HG02678 (cell line): ENCODE results near the gene BIRC2.
A peak's percentile ranks its signal among the peaks of the same experiment; 100 is the strongest.
"Not testable (repeated sequence)": the region's sequence is repeated elsewhere in the genome, so short reads cannot be mapped to it uniquely, and the experiment has no call there.

ENCODE experiments used
- ATAC-seq: cut with Tn5 transposase; IDR thresholded peaks from one replicate; pipeline ENCODE4 v1.9.1; 2021; ENCODE audit warnings: mild to moderate bottlenecking, moderate library complexity; ENCODE audit not compliant: unreplicated experiment

BIRC2 gene

DNA sequence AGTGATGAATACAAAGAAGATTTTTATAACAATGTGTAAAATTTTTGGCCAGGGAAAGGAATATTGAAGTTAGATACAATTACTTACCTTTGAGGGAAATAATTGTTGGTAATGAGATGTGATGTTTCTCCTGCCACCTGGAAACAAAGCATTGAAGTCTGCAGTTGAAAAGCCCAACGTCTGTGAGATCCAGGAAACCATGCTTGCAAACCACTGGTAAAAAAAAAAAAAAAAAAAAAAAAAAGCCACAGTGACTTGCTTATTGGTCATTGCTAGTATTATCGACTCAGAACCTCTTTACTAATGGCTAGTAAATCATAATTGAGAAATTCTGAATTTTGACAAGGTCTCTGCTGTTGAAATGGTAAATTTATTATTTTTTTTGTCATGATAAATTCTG, 24.5 kb upstream of the BIRC2 start:
- ATAC-seq, result no peak

DNA sequence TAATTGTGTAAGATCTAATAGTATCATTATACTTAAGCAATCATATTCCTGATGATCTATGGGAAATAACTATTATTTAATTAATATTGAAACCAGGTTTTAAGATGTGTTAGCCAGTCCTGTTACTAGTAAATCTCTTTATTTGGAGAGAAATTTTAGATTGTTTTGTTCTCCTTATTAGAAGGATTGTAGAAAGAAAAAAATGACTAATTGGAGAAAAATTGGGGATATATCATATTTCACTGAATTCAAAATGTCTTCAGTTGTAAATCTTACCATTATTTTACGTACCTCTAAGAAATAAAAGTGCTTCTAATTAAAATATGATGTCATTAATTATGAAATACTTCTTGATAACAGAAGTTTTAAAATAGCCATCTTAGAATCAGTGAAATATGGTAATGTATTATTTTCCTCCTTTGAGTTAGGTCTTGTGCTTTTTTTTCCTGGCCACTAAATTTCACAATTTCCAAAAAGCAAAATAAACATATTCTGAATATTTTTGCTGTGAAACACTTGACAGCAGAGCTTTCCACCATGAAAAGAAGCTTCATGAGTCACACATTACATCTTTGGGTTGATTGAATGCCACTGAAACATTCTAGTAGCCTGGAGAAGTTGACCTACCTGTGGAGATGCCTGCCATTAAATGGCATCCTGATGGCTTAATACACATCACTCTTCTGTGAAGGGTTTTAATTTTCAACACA, 23.3 kb upstream of the BIRC2 start:
- ATAC-seq, result no peak

- ATAC-seq, result no peak
These were observed 21.9 kb upstream of the BIRC2 start for GRCh38 chr11:102325088-102325487.

DNA sequence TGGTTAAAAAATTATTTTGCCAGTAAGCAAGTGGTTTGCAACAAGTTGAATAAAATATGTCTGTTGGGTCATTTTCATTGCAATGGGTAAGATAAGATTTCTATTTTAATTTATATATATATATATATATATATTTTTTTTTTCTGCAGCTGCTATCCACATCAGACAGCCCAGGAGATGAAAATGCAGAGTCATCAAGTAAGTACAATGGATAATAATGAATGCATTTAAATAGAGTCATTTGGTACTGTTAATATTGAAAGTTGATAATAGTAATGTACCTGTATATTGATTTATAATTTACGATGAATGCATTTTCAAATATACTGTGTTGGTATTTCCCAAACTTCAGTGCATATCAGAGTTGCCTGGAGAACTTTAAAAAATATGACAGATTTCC, 18.3 kb upstream of the BIRC2 start:
- ATAC-seq, result no peak

DNA sequence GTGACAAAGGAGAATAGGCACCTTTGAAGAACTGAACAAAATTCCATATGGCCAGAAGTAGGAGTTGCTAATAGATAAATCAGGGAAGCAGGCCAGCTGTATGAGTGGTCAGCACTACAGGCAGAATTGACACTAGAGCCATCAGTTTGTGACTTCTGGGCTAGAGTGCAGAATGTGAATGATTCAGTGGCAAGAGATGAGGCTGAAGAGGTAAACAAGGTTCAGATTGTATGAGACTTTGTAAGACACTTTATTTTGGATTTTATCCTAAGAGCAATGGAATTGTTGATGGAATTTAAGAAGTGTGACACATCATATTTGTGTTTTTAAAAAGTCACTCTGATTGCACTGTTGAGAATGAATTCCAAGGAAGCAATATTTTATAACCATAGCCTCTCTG, 16.8 kb upstream of the BIRC2 start:
- no peak for ATAC-seq

DNA sequence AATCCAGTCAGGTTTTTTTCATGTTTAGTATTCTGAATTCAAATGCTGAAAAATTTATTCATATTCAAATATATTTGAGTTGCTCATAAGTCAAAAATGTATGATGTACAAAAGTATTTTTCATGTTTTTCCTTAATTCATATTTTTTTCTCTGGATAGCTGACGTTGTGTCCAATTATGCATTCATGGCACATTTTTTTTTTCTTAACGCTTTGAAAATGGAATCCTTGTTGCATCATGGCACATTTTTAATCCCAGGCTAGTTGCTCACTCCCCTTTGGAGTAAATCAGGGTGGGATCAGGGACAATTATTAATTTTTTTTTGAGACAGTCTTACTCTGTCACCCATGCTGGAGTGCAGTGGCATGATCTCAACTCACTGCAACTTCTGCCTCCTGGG, 15.7 kb upstream of the BIRC2 start:
- no peak for ATAC-seq

DNA sequence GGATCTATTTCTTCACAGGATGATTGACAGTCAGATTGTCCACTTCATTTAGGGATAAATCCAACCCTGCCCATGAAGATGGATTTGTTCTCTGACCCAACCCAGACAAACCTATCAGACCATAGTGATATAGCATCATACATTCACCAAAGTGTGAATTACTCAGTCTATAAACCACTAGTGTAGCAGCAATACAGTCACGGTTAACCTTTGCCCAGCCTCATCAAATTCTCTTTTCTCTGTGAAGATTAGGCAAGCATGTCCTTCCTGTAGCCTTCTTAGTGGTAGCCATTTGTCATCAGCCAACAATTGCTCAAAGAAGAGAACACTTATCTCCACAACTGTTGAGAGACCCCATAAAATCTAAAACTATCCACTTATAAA, 14.4 kb upstream of the BIRC2 start:
- no peak for ATAC-seq

DNA sequence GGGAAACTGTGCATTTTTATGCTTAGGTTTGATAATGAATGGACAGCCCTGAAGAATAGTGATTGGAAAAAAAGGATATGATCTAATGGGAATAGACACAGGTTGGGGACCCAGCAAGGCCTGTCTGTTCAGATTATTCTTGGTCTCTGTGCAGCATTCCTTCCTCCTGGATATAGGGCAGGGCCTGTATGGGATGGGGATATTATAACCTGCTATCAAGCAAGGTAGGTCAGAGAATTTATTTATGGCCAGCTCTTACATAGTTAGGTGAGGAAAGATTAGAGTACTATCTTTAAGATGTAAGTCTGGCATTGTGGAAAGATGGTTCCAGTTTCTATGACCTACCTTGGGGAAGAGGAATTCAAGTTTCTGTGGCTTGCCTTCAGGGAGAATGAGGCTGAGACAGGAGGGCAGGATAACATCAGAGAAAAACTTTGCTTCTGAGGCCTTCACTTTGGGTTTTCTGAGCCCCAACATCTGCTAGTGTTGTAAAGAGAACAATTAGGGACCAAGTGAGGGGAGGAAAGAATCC, 8.5 kb upstream of the BIRC2 start:
- no peak for ATAC-seq

GRCh38 chr11:102341311-102341710, 5.7 kb upstream of the BIRC2 start:
- ATAC-seq, result not testable (repeated sequence)

GRCh38 chr11:102341844-102342318, 5.1 kb upstream of the BIRC2 start:
- peak; percentile 36 for ATAC-seq

DNA sequence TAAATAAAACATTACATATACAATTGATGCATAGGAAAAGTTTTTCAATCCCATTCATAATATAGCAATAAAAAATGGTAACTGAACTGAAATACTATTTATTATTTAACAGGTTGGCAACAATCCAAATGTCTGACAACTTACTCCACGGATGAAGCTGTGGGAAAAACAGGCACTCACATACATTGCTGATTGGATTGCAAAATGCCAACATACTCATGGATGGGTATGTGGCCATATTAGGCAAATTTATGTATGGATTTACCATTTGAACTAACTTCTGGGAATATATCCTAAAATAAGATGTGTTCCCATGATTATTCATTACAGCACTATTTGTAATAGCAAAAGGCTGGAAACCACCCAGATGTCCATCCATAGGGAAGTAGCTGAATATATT, 3.2 kb upstream of the BIRC2 start:
- no peak for ATAC-seq

GRCh38 chr11:102345904-102346303, 1.1 kb upstream of the BIRC2 start:
- peak; percentile 14 for ATAC-seq

GRCh38 chr11:102346456-102346747, 612 bp upstream of the BIRC2 start:
- ATAC-seq, result no peak

- peak; percentile 19 for ATAC-seq
These were observed 702 bp downstream of the BIRC2 start for GRCh38 chr11:102347462-102348370.

DNA sequence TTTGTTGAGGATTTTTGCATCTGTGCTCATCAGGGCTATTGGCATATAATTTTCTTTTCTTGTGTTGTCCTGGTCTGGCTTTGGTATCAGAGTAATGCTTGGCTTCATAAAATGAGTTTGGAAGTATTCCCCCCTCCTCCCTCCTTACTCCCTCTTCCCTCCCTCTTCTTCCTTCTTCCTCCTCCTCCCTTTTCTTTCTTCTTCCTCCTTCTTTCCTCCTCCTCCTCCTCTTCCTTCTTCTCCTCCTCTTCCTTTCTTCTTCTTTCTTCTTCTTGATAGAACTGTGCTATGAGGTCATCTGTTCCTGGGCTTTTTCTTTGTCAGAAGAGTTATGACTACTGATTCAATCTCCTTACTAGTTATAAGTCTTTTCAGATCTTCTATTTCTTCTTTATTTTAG, 10.1 kb downstream of the BIRC2 start:
- no peak for ATAC-seq

- ATAC-seq, result no peak
These were observed 12.4 kb downstream of the BIRC2 start for GRCh38 chr11:102359372-102359771.

DNA sequence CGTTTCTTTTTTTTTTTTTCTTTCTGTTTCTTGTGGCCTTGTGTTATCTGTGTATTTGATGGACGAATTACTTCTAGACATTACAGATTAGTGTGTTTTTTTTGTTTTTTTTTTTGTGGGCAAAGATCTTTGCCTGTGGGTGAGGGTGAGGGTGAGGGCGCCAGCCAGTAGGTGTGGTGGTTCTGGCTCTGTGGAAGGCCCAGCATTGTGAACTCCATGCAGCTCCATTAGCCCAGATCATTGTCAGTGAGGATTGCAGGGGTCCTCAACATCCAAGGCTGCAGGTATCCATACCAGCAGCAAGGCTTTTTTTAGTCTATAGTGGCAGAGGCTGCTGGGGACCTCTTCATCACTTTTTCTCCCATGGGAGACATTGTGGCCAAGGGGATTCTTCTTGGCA, 13.7 kb downstream of the BIRC2 start:
- ATAC-seq, result no peak

DNA sequence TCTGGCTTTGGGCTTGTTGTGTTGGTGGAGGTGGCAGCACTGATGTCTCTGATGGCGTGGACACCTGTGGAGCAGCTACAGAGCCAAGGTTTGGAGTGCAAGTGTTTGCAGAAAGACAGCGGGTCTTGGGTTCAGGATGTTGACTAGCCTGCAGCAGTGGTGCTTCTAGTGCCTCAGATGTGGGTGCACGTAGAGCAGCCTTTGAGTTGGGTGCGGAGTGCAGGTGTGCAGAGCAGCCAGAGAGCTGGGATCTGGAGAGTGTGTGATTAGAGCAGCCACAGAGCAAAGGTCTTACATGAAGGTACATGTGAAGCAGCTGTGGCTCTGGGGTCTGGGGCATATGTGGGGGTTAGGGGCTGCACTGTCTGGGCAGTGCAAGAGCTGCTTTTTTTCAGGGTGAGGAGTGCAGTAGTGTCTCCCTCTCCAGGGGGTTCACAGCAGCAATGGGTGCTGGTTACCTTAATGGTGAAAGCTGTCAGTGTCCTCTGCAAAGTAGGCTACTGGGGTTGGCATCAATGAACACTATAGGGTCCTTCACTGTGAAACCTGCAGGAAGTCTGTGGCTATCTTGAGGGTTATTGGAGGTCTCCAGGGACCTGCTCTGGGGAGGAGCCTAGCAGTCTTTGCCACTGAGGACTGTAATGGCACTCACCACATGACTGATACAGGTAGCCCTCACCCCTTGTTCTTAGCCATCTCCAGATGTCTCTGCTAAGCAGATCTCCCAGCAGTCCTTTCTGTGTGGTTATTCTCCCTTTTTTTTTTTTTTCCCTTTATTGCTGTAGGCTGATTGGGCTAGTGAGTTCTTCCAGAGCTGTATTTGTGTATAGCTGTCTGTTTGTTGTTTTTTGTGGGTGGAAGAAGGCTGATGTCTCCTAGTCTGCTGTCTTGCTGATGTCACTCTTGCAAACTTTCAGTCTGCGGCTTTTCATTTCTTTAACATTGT, 14.3 kb downstream of the BIRC2 start:
- ATAC-seq, result peak; percentile 96

GRCh38 chr11:102364991-102365390, 18.0 kb downstream of the BIRC2 start:
- ATAC-seq, result no peak

DNA sequence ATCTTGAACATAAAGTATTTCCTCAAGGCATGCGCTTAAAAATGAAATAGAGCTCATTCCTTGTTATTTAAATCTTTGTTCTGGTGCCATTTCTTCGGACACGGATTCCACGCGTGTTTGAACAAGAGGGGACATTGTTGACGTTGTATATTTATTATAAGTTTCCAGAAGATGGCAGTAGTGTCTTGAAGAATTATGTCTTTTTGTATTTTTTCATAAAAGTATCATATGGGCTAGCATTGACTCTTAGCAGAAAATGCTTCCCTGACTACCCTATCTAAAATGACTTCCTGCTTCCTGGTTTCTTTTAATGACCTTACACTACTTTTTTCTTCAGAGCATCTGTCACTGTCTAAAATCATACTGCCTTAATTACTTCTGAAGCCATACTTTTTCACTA, 20.4 kb downstream of the BIRC2 start:
- no peak for ATAC-seq

DNA sequence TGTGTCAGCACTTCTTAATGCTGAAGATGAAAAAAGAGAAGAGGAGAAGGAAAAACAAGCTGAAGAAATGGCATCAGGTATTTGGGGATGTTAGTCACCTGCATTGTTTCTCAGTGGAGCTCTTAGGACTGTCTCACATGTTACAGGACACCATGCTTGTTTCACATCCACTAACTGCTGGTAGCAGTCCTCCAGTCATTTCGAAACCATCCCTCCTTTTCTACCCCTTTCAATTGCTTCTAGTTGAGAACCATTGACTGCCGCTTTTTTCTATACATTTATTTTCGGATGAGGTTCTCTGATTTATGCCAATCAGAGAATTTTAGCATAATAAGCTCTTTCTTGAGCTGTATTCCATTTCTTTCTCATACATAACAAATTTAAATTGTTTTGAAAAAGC, 21.5 kb downstream of the BIRC2 start:
- peak; percentile 97 for ATAC-seq
